ENCODE results near the gene POLD2. TPM values are rescaled to one million over a fixed set of nuclear protein-coding genes. Genes with fewer than 3 reads are reported as not detected.

POLD2 gene
- total and polyA plus RNA-seq, 2 of the 4 experiments (the other 2 are of a cell fraction) = 142 to 163 TPM

DNA sequence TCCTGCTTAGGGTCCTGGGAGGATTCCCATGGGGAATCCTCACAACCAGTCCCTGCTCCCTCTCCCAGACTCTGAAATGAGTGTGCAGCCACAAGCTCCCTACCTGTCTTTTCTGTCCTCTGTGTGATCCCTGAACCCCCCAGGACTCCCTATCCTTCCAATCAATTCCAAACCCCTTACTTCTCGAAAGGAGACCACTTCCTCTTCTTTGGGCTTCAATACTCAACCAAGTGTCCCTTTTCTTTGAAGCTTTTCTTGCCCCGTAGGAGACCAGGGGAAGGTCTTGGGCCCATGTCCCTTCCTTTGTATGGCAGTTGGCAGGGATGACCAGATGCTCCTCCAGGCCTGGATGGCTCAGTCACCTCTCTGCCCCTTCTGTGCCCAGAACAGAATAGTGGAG lies 17.5 kb downstream of the POLD2 start:
- in situ Hi-C loops (cut with MboI; ENCODE audit: low sequenced_read_pairs) = no loop called here
- Histone ChIP-seq H3K9me3 (ENCODE audit: control insufficient read depth, insufficient read depth, low read length) (no peaks in the 10 kb centered on the region), H3K23ac (ENCODE audit: low read depth, low read length) (peak overlapping the region; percentile 45), H2AK5ac (ENCODE audit: low read depth, low read length) (peak overlapping the region; percentile 70), H2BK120ac (ENCODE audit: low read depth, low read length) (peak overlapping the region; percentile 30), H2BK15ac (ENCODE audit: low read depth, low read length) (peak overlapping the region; percentile 23; the same call in 1 of the 3 replicates), H3K56ac (ENCODE audit: extremely low read depth, insufficient read depth, low read length) (peak overlapping the region; percentile 4; the same call in 1 of the 2 replicates), H4K5ac (ENCODE audit: low read depth, low read length) (0 out of 2 replicates have a peak overlapping the region, but pooled peaks have one; percentile 19), H3K4me1 (ENCODE audit: control insufficient read depth, insufficient read depth, low read length) (peaks cover 25% of the 10 kb centered on the region), H2BK20ac (ENCODE audit: low read depth, low read length) (peak overlapping the region; percentile 86; the same call in 1 of the 2 replicates), H3K14ac (replicated peaks; ENCODE audit: low read depth, low read length) (peak overlapping the region; percentile 77), H2BK5ac (ENCODE audit: low read depth, low read length, poor library complexity, severe bottlenecking) (no peak overlapping the region), H3K18ac (ENCODE audit: low read depth, low read length) (peak overlapping the region; percentile 1), H3K4me2 (ENCODE audit: low read depth, low read length) (no peak overlapping the region; the same call in 1 of the 2 replicates), H3K9ac (ENCODE audit: low read depth, low read length) (no peak overlapping the region), H3K27me3 (ENCODE audit: control insufficient read depth, insufficient read depth, low read length) (no peaks in the 10 kb centered on the region), H3K4ac (ENCODE audit: low read depth, low read length) (peak overlapping the region; percentile 80), H4K91ac (ENCODE audit: insufficient read depth, low read depth, low read length) (peak overlapping the region; percentile 59), H3K4me3 (ENCODE audit: insufficient read depth, low read depth, low read length) (no peak overlapping the region), H4K8ac (ENCODE audit: low read depth in 2 of 2, low read length in 2 of 2) (peak overlapping the region in 1 of 2 experiments; percentile 28; a peak in 1 of 4 replicates), H2AFZ (replicated peaks; ENCODE audit: low read length, poor library complexity) (peak overlapping the region; percentile 80), H3K36me3 (ENCODE audit: control insufficient read depth, insufficient read depth, low read length) (no peaks in the 10 kb centered on the region), H3K79me1 (ENCODE audit: low read depth in 1 of 2, low read length in 2 of 2) (no peaks in the 10 kb centered on the region; a peak in 1 of 4 replicates), H2AK9ac (replicated peaks; ENCODE audit: low read depth, low read length, poor library complexity) (peak overlapping the region; percentile 94), H4K20me1 (ENCODE audit: insufficient read depth, low read length) (no peaks in the 10 kb centered on the region), H3K9me1 (ENCODE audit: insufficient read depth, low read length) (peaks cover 22% of the 10 kb centered on the region), H3K27ac (ENCODE audit: insufficient read depth, low read length) (no peak overlapping the region)
- ChIA-PET CTCF (no interaction called here), POLR2A (ENCODE audit: unreplicated experiment) (interaction anchor here (0.5 kb wide), 1 partner anchor 16 kb away, joined by 3 read pairs; no protein-coding TSS in a partner anchor)
- ATAC-seq (ENCODE audit: low read depth) = peak; percentile 2; the same call in 1 of the 2 replicates
- WGBS, 2 experiments (ENCODE audit: extremely low coverage in 2 of 2, insufficient read length in 1 of 2) = 100% methylated on average over 1 of the region's 2 CpGs; no CpG with 5 or more reads in 1 of the 2 experiments
- no peak for DNase-seq
- no TSS peak for BruUV-seq (replicated peaks)
- no peak for TF ChIP-seq SMC3 (IDR thresholded peaks at IDR 0.05; ENCODE audit: low read depth, low read length)
- dilution Hi-C loops (cut with HindIII; ENCODE audit: low sequenced_read_pairs, unreplicated experiment) = no loop called here
- intact Hi-C loops (cut with micrococcal nuclease) = no loop called here
